Chondrocyte (in vitro differentiated cells): Measurements from ENCODE around the gene PON3. TPM values are rescaled to one million over a fixed set of nuclear protein-coding genes. Genes with fewer than 3 reads are reported as not detected.

ENCODE experiments used
- DNase-seq: peaks from one replicate; pipeline ENCODE4 v3.0.0; 2021; ENCODE audit warnings: mixed read lengths, low spot score
- H3K27ac Mint-ChIP-seq: one replicate; pipeline ENCODE4 v1.8.0; 2021; ENCODE audit warnings: mild to moderate bottlenecking, moderate library complexity, mixed read lengths; ENCODE audit not compliant: unreplicated experiment
- H3K27me3 Mint-ChIP-seq: 2 replicates; pipeline ENCODE4 v1.8.0; 2021; ENCODE audit warnings: low read depth, mixed read lengths
- H3K36me3 Mint-ChIP-seq: 2 replicates; pipeline ENCODE4 v1.8.0; 2021; ENCODE audit warnings: low read depth, mixed read lengths
- H3K4me1 Mint-ChIP-seq: 2 replicates; pipeline ENCODE4 v1.8.0; 2021; ENCODE audit warnings: low read depth, mild to moderate bottlenecking, mixed read lengths
- H3K4me3 Mint-ChIP-seq: one replicate; pipeline ENCODE4 v1.8.0; 2021; ENCODE audit warnings: mild to moderate bottlenecking, moderate library complexity, mixed read lengths; ENCODE audit not compliant: unreplicated experiment
- H3K9me3 Mint-ChIP-seq: 2 replicates; pipeline ENCODE4 v1.8.0; 2021; ENCODE audit warnings: low read depth, mixed read lengths
- CTCF ChIP-seq: fragments of 200-600 bp; sonication (generic); IDR thresholded peaks from 2 replicates; pipeline ENCODE4 v1.5.0; 2021; ENCODE audit warnings: antibody characterized with exemption, mild to moderate bottlenecking, moderate library complexity
- total RNA-seq: library from RNA; stranded (reverse); gene quantifications from 3 replicates; pipeline ENCODE4 v1.2.1, GENCODE V29; 2021

The PON3 gene
- total RNA-seq, 1 donor from 2014 or later: not detected

- H3K4me1 Mint-ChIP-seq: no peaks in the 10 kb centered on the region
- peaks cover 3% of the 10 kb centered on the region for H3K9me3 Mint-ChIP-seq
- H3K4me3 Mint-ChIP-seq: no peak overlapping the region
- no peaks in the 10 kb centered on the region for H3K36me3 Mint-ChIP-seq
- no peak overlapping the region for H3K27ac Mint-ChIP-seq
- DNase-seq: no peak
- peaks cover 13% of the 10 kb centered on the region for H3K27me3 Mint-ChIP-seq
- TF ChIP-seq CTCF: no peak
Measured at GRCh38 chr7:95322854-95323253, 73.3 kb downstream of the PON3 start.

GRCh38 chr7:95322396-95322795, 73.8 kb downstream of the PON3 start:
- no peaks in the 10 kb centered on the region for H3K4me1 Mint-ChIP-seq
- DNase-seq: no peak
- peaks cover 3% of the 10 kb centered on the region for H3K9me3 Mint-ChIP-seq
- peaks cover 13% of the 10 kb centered on the region for H3K27me3 Mint-ChIP-seq
- no peaks in the 10 kb centered on the region for H3K36me3 Mint-ChIP-seq
- TF ChIP-seq CTCF: no peak
- no peak overlapping the region for H3K4me3 Mint-ChIP-seq
- no peak overlapping the region for H3K27ac Mint-ChIP-seq

GRCh38 chr7:95321720-95322119, 74.5 kb downstream of the PON3 start:
- no peak overlapping the region for H3K27ac Mint-ChIP-seq
- DNase-seq: no peak
- H3K4me1 Mint-ChIP-seq: no peaks in the 10 kb centered on the region
- H3K36me3 Mint-ChIP-seq: no peaks in the 10 kb centered on the region
- H3K4me3 Mint-ChIP-seq: no peak overlapping the region
- peaks cover 3% of the 10 kb centered on the region for H3K9me3 Mint-ChIP-seq
- TF ChIP-seq CTCF: no peak
- peaks cover 13% of the 10 kb centered on the region for H3K27me3 Mint-ChIP-seq

GRCh38 chr7:95320651-95321050, 75.5 kb downstream of the PON3 start:
- no peak for TF ChIP-seq CTCF
- Mint-ChIP-seq H3K4me1 (no peaks in the 10 kb centered on the region), H3K27me3 (peaks cover 8% of the 10 kb centered on the region), H3K4me3 (no peak overlapping the region), H3K9me3 (no peaks in the 10 kb centered on the region), H3K27ac (no peak overlapping the region), H3K36me3 (no peaks in the 10 kb centered on the region)
- no peak for DNase-seq

GRCh38 chr7:95319570-95319969, 76.6 kb downstream of the PON3 start:
- Mint-ChIP-seq H3K9me3 (no peaks in the 10 kb centered on the region), H3K27ac (no peak overlapping the region), H3K4me3 (no peak overlapping the region), H3K27me3 (no peaks in the 10 kb centered on the region), H3K36me3 (no peaks in the 10 kb centered on the region), H3K4me1 (no peaks in the 10 kb centered on the region)
- DNase-seq: no peak
- TF ChIP-seq CTCF: no peak
